Breast epithelium (tissue), 3 donors: ENCODE measurements around the gene FAAP20.

Source experiments
- CTCF ChIP-seq, 3 donors: fragments of 450-650 bp; IDR thresholded peaks; one replicate each; pipeline ENCODE4 v1.5.1; 2016 to 2017; ENCODE audit warnings: antibody characterized with exemption in 3 of 3, mild to moderate bottlenecking in 3 of 3, moderate library complexity in 3 of 3
- POLR2A ChIP-seq: fragments of 450-650 bp; IDR thresholded peaks from one replicate; pipeline ENCODE4 v1.6.1; 2016; ENCODE audit warnings: antibody characterized with exemption, mild to moderate bottlenecking, moderate library complexity
- POLR2AphosphoS5 ChIP-seq, 3 donors: sonication (generic); formaldehyde crosslinking; IDR thresholded peaks; one replicate each; pipeline ENCODE4 v1.6.1; 2017; ENCODE audit warnings: antibody characterized with exemption in 3 of 3

GRCh38 chr1:2228157-2228594 lies 33.6 kb upstream of the FAAP20 start, which contains the start of gene SKI:
- no peak for TF ChIP-seq POLR2A
- TF ChIP-seq CTCF (IDR thresholded peaks at IDR 0.05): no peak
- no peak for TF ChIP-seq POLR2AphosphoS5 (IDR thresholded peaks at IDR 0.05)
